Measurements from ENCODE around the gene MAPK8IP2.
"Not testable (repeated sequence)": the region's sequence is repeated elsewhere in the genome, so short reads cannot be mapped to it uniquely, and the experiment has no call there.

DNA sequence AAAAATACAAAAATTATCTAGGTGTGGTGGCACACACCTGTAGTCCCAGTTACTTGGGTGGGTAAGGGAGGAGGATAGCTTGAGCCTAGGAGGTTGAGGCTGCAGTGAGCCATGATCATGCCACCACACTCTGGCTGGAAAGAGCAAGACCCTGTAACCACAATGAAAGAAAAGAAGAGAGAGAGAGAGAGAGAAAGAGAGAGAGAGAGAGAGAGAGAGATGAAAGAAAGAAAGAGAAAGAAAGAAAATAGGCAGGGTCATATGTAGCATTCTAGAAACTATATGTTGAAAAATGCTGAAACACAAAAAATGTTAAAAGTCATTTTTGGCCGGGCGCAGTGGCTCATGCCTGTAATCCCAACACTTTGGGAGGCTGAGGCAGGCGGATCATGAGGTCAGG is 13.7 kb downstream of the MAPK8IP2 start:
- TF ChIP-seq, protein P1, sequence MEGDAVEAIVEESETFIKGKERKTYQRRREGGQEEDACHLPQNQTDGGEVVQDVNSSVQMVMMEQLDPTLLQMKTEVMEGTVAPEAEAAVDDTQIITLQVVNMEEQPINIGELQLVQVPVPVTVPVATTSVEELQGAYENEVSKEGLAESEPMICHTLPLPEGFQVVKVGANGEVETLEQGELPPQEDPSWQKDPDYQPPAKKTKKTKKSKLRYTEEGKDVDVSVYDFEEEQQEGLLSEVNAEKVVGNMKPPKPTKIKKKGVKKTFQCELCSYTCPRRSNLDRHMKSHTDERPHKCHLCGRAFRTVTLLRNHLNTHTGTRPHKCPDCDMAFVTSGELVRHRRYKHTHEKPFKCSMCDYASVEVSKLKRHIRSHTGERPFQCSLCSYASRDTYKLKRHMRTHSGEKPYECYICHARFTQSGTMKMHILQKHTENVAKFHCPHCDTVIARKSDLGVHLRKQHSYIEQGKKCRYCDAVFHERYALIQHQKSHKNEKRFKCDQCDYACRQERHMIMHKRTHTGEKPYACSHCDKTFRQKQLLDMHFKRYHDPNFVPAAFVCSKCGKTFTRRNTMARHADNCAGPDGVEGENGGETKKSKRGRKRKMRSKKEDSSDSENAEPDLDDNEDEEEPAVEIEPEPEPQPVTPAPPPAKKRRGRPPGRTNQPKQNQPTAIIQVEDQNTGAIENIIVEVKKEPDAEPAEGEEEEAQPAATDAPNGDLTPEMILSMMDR (IDR thresholded peaks at IDR 0.05; ENCODE audit: borderline replicate concordance, extremely low read depth, low read length, poor library complexity, severe bottlenecking) = not testable (repeated sequence)
- TF ChIP-seq EZH2 (IDR thresholded peaks at IDR 0.05; ENCODE audit: borderline replicate concordance, low read depth, low read length, severe bottlenecking) = not testable (repeated sequence)

Data from DND-41 (cell line).